Mesothelial cell of epicardium (in vitro differentiated cells): ENCODE data around the gene KLF12. TPM values are rescaled to one million over a fixed set of nuclear protein-coding genes. Genes with fewer than 3 reads are reported as not detected.

Source experiments
- DNase-seq, 2 experiments: peaks; one replicate each; pipeline ENCODE4 v3.0.0; 2021; ENCODE audit warnings: low spot score in 2 of 2; ENCODE audit not compliant: unreplicated experiment in 2 of 2
- H3K27ac Mint-ChIP-seq: 2 replicates; pipeline ENCODE4 v1.8.0; 2021; ENCODE audit warnings: mixed read lengths
- H3K27me3 Mint-ChIP-seq: 2 replicates; pipeline ENCODE4 v1.8.0; 2021; ENCODE audit warnings: low read depth, mixed read lengths
- H3K36me3 Mint-ChIP-seq: 2 replicates; pipeline ENCODE4 v1.8.0; 2021; ENCODE audit warnings: mixed read lengths
- H3K4me1 Mint-ChIP-seq: 2 replicates; pipeline ENCODE4 v1.8.0; 2021; ENCODE audit warnings: mixed read lengths
- H3K4me3 Mint-ChIP-seq: 2 replicates; pipeline ENCODE4 v1.8.0; 2021; ENCODE audit warnings: mild to moderate bottlenecking, moderate library complexity, mixed read lengths
- H3K9me3 Mint-ChIP-seq: 2 replicates; pipeline ENCODE4 v1.8.0; 2021; ENCODE audit warnings: mixed read lengths
- CTCF ChIP-seq: fragments of 200-600 bp; sonication (generic); IDR thresholded peaks from one replicate; pipeline ENCODE4 v1.5.0; 2021; ENCODE audit warnings: antibody characterized with exemption; ENCODE audit not compliant: unreplicated experiment
- total RNA-seq: library from RNA; stranded (reverse); gene quantifications from 3 replicates; pipeline ENCODE4 v1.2.1, GENCODE V29; 2021

KLF12 gene
- total RNA-seq, 1 donor from 2014 or later, result 33.9 TPM

- no peak overlapping the region for H3K4me3 Mint-ChIP-seq
- peaks cover 30% of the 10 kb centered on the region for H3K4me1 Mint-ChIP-seq
- TF ChIP-seq CTCF, result no peak
- H3K9me3 Mint-ChIP-seq, result no peaks in the 10 kb centered on the region
- no peak for DNase-seq
- H3K27ac Mint-ChIP-seq, result peak overlapping the region; percentile 27
- no peaks in the 10 kb centered on the region for H3K27me3 Mint-ChIP-seq
- H3K36me3 Mint-ChIP-seq, result no peaks in the 10 kb centered on the region
These were observed 11.2 kb upstream of the KLF12 start for GRCh38 chr13:74145249-74145975.

GRCh38 chr13:74144269-74144668 lies 10.1 kb upstream of the KLF12 start:
- TF ChIP-seq CTCF, result no peak
- Mint-ChIP-seq H3K36me3 (no peaks in the 10 kb centered on the region), H3K4me1 (peaks cover 30% of the 10 kb centered on the region), H3K9me3 (no peaks in the 10 kb centered on the region), H3K4me3 (no peak overlapping the region), H3K27me3 (no peaks in the 10 kb centered on the region), H3K27ac (peak overlapping the region; percentile 26)
- no peak for DNase-seq

DNA sequence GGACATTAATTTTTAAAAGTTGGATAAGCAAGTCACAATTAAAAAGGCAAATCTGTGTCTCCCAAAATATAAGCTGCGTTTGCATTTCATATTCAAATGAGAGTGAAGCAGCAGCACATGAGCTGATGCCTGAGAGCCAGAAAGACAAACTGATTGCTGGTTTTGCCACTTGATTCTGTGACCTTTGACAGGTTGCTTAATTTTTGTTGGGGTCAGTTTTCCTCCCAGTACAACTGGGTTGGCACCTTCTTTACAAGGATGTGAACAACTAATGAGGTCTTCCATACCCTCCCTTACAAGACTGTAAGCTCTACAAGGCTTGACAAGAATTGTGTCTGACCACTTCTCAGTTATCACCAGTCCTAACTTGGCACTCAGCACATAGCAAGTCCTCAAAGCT lies 8.1 kb upstream of the KLF12 start:
- no peak for DNase-seq
- Mint-ChIP-seq H3K9me3 (no peaks in the 10 kb centered on the region), H3K36me3 (no peaks in the 10 kb centered on the region), H3K27me3 (no peaks in the 10 kb centered on the region), H3K4me1 (peaks cover 24% of the 10 kb centered on the region), H3K4me3 (no peak overlapping the region), H3K27ac (no peak overlapping the region)
- TF ChIP-seq CTCF, result no peak

GRCh38 chr13:74138241-74138640 lies 4.0 kb upstream of the KLF12 start:
- no peak overlapping the region for H3K27ac Mint-ChIP-seq
- H3K9me3 Mint-ChIP-seq, result no peaks in the 10 kb centered on the region
- no peaks in the 10 kb centered on the region for H3K36me3 Mint-ChIP-seq
- DNase-seq, result no peak
- TF ChIP-seq CTCF, result no peak
- H3K27me3 Mint-ChIP-seq, result no peaks in the 10 kb centered on the region
- no peaks in the 10 kb centered on the region for H3K4me1 Mint-ChIP-seq
- H3K4me3 Mint-ChIP-seq, result no peak overlapping the region

GRCh38 chr13:74136084-74136658 lies 2.0 kb upstream of the KLF12 start:
- Mint-ChIP-seq H3K27me3 (no peaks in the 10 kb centered on the region), H3K36me3 (no peaks in the 10 kb centered on the region), H3K4me1 (peaks cover 11% of the 10 kb centered on the region), H3K27ac (no peak overlapping the region), H3K9me3 (no peaks in the 10 kb centered on the region), H3K4me3 (no peak overlapping the region)
- no peak for TF ChIP-seq CTCF
- peak in 1 of 2 experiments; percentile 68 for DNase-seq
